Right lung (tissue), 5 donors: Measurements from ENCODE around the gene SPG21. TPM values are rescaled to one million over a fixed set of nuclear protein-coding genes. Genes with fewer than 3 reads are reported as not detected.

Experiments used
- polyA plus RNA-seq, 5 donors: library from polyadenylated mRNA; unstranded; fragments of 120-200 nt; gene quantifications; one replicate each; pipeline versions ENCODE4 v1.2.1 to v1.2.3, GENCODE V29; 2013; ENCODE audit warnings: inconsistent platforms in 1 of 5, low replicate concordance in 1 of 5; ENCODE audit not compliant: insufficient read length in 5 of 5, insufficient read depth in 1 of 5

SPG21 gene
- polyA plus RNA-seq, 5 donors: 95.9 to 115 (median 102) TPM

Other genes with a start within 250 kb of the SPG21 start
- gene RBPMS2, start 214.3 kb downstream of the SPG21 start, polyA plus RNA-seq: 10 to 100 TPM in 1 of 5 donors, 1 to 10 TPM in 4; 6.1 to 10.5 (median 7.6) TPM
- gene PIF1, start 164.3 kb downstream of the SPG21 start, polyA plus RNA-seq: 10 to 100 TPM in 3 of 5 donors, 1 to 10 TPM in 2; 9.0 to 19.3 (median 11.0) TPM
- 10 to 100 TPM; 19.6 to 27.7 (median 23.9) TPM for gene PLEKHO2, start 148.0 kb downstream of the SPG21 start, polyA plus RNA-seq
- gene ANKDD1A, start 78.0 kb downstream of the SPG21 start, polyA plus RNA-seq: 10 to 100 TPM in 3 of 5 donors, 1 to 10 TPM in 2; 8.5 to 12.8 (median 11.5) TPM
- gene MTFMT, start 39.7 kb upstream of the SPG21 start, polyA plus RNA-seq: 10 to 100 TPM; 16.0 to 20.5 (median 18.7) TPM
- gene SLC51B, start 55.5 kb upstream of the SPG21 start, polyA plus RNA-seq: 10 to 100 TPM; 11.2 to 17.8 (median 15.1) TPM
- 100 to 1,000 TPM in 3 of 5 donors, 10 to 100 TPM in 2; 94.9 to 131 (median 107) TPM for gene RASL12, start 78.1 kb upstream of the SPG21 start, polyA plus RNA-seq
- 1 to 10 TPM in 1 of 5 donors, under 1 TPM in 4; 0.31 to 1.6 (median 0.89) TPM for gene KBTBD13, start 86.8 kb upstream of the SPG21 start, polyA plus RNA-seq
- gene UBAP1L, start 125.3 kb upstream of the SPG21 start, polyA plus RNA-seq: 10 to 100 TPM in 3 of 5 donors, 1 to 10 TPM in 2; 7.1 to 11.7 (median 10.5) TPM
- 10 to 100 TPM; 29.6 to 37.8 (median 34.9) TPM for gene PDCD7, start 143.9 kb upstream of the SPG21 start, polyA plus RNA-seq
- gene CLPX, start 195.4 kb upstream of the SPG21 start, polyA plus RNA-seq: 10 to 100 TPM; 44.9 to 75.0 (median 67.9) TPM
- gene CILP, start 221.6 kb upstream of the SPG21 start, polyA plus RNA-seq: 1 to 10 TPM; 1.3 to 2.8 (median 1.7) TPM